Measurements from ENCODE around the gene IMP4. TPM values are rescaled to one million over a fixed set of nuclear protein-coding genes. Genes with fewer than 3 reads are reported as not detected.

IMP4 gene
- total and polyA plus RNA-seq, 2 of the 13 experiments (the other 11 are each of a cell fraction or from before 2014, with no cell fraction given), result 142 to 158 TPM

DNA sequence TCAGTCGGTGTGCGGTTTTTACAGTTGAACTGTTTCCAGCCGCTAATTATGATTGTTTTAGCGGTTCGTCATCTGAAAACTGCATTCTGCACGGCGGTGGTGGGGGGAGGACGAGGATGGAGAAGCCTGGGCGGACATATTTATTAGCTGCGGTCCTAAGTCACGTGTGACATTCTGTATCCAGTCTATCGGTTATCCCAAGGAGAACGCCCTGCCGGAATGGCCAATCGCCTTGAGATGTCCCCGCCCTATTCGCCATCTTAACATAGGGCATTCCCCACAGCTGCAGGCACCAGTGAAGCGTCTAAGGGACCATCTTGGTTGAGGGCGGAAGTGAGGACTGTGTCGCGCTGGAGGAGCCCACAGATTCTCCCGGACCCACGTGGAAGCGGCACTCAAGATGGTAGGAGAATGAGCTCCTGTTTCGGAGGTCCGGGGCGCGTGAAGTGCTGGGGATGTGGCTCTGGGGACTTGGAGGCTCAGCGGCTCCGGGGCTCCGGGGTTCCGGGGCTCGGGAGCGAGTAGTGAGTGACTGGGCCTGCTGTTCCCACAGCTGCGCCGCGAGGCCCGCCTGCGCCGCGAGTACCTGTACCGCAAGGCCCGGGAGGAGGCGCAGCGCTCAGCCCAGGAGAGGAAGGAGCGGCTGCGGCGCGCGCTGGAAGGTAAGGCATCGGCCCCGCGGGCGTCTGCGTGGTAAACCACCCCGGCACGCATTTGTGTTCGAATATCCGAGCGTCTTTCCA is at the start of gene IMP4 (continued):
- peak; percentile 98 for TF ChIP-seq MXD3 (CRISPR knock-in tag; IDR thresholded peaks at IDR 0.05)
- TF ChIP-seq POGZ (CRISPR knock-in tag; IDR thresholded peaks at IDR 0.05), result peak; percentile 71
- 0 out of 2 replicates have a peak, but pooled peaks have one; percentile 72 for TF ChIP-seq AKAP8 (CRISPR knock-in tag; IDR thresholded peaks at IDR 0.05)
- TF ChIP-seq, protein P1, sequence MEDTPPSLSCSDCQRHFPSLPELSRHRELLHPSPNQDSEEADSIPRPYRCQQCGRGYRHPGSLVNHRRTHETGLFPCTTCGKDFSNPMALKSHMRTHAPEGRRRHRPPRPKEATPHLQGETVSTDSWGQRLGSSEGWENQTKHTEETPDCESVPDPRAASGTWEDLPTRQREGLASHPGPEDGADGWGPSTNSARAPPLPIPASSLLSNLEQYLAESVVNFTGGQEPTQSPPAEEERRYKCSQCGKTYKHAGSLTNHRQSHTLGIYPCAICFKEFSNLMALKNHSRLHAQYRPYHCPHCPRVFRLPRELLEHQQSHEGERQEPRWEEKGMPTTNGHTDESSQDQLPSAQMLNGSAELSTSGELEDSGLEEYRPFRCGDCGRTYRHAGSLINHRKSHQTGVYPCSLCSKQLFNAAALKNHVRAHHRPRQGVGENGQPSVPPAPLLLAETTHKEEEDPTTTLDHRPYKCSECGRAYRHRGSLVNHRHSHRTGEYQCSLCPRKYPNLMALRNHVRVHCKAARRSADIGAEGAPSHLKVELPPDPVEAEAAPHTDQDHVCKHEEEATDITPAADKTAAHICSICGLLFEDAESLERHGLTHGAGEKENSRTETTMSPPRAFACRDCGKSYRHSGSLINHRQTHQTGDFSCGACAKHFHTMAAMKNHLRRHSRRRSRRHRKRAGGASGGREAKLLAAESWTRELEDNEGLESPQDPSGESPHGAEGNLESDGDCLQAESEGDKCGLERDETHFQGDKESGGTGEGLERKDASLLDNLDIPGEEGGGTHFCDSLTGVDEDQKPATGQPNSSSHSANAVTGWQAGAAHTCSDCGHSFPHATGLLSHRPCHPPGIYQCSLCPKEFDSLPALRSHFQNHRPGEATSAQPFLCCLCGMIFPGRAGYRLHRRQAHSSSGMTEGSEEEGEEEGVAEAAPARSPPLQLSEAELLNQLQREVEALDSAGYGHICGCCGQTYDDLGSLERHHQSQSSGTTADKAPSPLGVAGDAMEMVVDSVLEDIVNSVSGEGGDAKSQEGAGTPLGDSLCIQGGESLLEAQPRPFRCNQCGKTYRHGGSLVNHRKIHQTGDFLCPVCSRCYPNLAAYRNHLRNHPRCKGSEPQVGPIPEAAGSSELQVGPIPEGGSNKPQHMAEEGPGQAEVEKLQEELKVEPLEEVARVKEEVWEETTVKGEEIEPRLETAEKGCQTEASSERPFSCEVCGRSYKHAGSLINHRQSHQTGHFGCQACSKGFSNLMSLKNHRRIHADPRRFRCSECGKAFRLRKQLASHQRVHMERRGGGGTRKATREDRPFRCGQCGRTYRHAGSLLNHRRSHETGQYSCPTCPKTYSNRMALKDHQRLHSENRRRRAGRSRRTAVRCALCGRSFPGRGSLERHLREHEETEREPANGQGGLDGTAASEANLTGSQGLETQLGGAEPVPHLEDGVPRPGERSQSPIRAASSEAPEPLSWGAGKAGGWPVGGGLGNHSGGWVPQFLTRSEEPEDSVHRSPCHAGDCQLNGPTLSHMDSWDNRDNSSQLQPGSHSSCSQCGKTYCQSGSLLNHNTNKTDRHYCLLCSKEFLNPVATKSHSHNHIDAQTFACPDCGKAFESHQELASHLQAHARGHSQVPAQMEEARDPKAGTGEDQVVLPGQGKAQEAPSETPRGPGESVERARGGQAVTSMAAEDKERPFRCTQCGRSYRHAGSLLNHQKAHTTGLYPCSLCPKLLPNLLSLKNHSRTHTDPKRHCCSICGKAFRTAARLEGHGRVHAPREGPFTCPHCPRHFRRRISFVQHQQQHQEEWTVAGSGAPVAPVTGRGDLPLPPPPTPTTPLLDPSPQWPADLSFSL (CRISPR knock-in tag; IDR thresholded peaks at IDR 0.05), result no peak
- TF ChIP-seq KLF16 (CRISPR knock-in tag; IDR thresholded peaks at IDR 0.05), result peak in 1 of 2 experiments; percentile 90; a peak in 2 of 4 replicates
- peak; percentile 62; the same call in 1 of the 2 replicates for TF ChIP-seq ZBTB39 (CRISPR knock-in tag; IDR thresholded peaks at IDR 0.05)
- 0 out of 2 replicates have a peak, but pooled peaks have one; percentile 23 for TF ChIP-seq ZBTB7A (CRISPR knock-in tag; IDR thresholded peaks at IDR 0.05)
- peak; percentile 70; the same call in 1 of the 2 replicates for TF ChIP-seq ZNF768 (CRISPR knock-in tag; IDR thresholded peaks at IDR 0.05)
- no peak for TF ChIP-seq ZNF749 (CRISPR knock-in tag; IDR thresholded peaks at IDR 0.05; ENCODE audit: borderline replicate concordance)
- TF ChIP-seq ZSCAN25 (CRISPR knock-in tag; IDR thresholded peaks at IDR 0.05), result no peak
- TF ChIP-seq KLF12 (CRISPR knock-in tag; IDR thresholded peaks at IDR 0.05; ENCODE audit: borderline replicate concordance), result no peak
- TF ChIP-seq HCFC1 (IDR thresholded peaks at IDR 0.05; ENCODE audit: low read depth, low read length), result peak; percentile 92
- TF ChIP-seq EP300 (IDR thresholded peaks at IDR 0.05; ENCODE audit: low read depth in 2 of 2, low read length in 2 of 2), result 0 out of 4 replicates have a peak, but pooled peaks of 1 of the 2 experiments have one; percentile 24
- peak; percentile 49; the same call in 1 of the 2 replicates for TF ChIP-seq EP300 (CRISPR knock-in tag; IDR thresholded peaks at IDR 0.05; ENCODE audit: borderline replicate concordance)
- TF ChIP-seq ZNF503 (CRISPR knock-in tag; IDR thresholded peaks at IDR 0.05), result peak; percentile 64; the same call in 1 of the 2 replicates
- TF ChIP-seq ZNF878 (CRISPR knock-in tag; IDR thresholded peaks at IDR 0.05), result peak; percentile 62
- TF ChIP-seq ZSCAN20 (CRISPR knock-in tag; IDR thresholded peaks at IDR 0.05; ENCODE audit: borderline replicate concordance), result 0 out of 2 replicates have a peak, but pooled peaks have one; percentile 78
- TF ChIP-seq ISX (CRISPR knock-in tag; conservative IDR thresholded peaks at IDR 0.05), result 0 out of 2 replicates have a peak, but pooled peaks have one; percentile 64
